LNCaP clone FGC (cell line): ENCODE measurements around the gene CDKL1.
A peak's percentile ranks its signal among the peaks of the same experiment; 100 is the strongest.

Experiments used
- DNase-seq: peaks from one replicate; pipeline ENCODE4 v3.0.0-alpha.2; 2011; ENCODE audit warnings: low read depth
- H3K4me3 ChIP-seq: 2 replicates; pipeline ENCODE4 v1.5.1; 2011; ENCODE audit warnings: mild to moderate bottlenecking, low read depth, low read length, control low read depth
- CTCF ChIP-seq: IDR thresholded peaks from 2 replicates; pipeline ENCODE4 v1.5.1; 2012; ENCODE audit warnings: mild to moderate bottlenecking; ENCODE audit not compliant: control insufficient read depth, insufficient read depth; ENCODE audit errors: extremely low read depth

Gene CDKL1

GRCh38 chr14:50396631-50397389 is at the start of gene CDKL1:
CDKL1 (minus strand) TSS chr14:50396881; CDS start chr14:50395868, 1,013 bp downstream.
- no peak for DNase-seq
- TF ChIP-seq CTCF: no peak
- peak within 1 kb of the TSS; percentile 45 for H3K4me3 ChIP-seq

- no peak for DNase-seq
- H3K4me3 ChIP-seq: no peak overlapping the region
- no peak for TF ChIP-seq CTCF
Observed at GRCh38 chr14:50434528-50434927, 37.8 kb upstream of the CDKL1 start.

DNA sequence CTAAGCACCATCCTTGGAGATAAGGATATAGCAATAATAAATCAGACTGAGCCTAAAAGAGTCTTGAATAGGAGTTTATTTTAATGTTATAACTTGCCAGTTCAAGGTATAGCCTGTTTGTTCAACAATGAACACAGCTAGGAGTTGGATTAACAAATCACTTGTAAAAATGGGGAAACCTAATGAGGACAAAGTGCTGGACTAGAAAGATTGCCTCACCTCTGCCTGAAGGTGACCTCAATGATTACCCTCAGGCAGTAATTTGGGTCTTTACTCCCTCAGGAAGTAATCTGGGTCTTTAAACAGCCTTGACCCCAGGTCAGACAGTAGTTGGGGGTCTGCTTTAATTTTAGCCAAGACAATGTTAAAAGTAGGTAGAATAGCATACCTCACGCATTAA is 35.5 kb upstream of the CDKL1 start:
- no peak for TF ChIP-seq CTCF
- no peak for DNase-seq

DNA sequence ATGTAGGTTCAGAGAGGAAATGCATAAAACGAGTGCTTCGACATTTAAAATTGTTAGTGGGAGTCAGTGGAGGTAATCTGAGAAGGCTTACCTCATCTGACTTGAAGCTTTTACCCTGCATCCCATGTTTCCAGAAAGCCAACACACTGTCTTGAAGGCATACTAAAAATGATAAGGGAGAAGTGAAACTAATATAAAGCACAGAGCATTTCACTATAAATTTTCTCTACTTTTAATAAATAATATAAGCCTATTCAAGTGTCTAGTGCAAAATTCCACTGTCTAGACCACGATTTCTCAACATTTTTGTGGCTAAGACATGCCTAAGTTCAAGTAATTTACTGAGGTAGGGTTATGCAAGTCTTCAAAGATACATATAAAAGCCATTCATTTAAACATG is 29.1 kb upstream of the CDKL1 start:
- TF ChIP-seq CTCF: no peak
- H3K4me3 ChIP-seq: no peak overlapping the region
- DNase-seq: no peak

More for the DNA sequence above, 35.5 kb upstream of the CDKL1 start:
- H3K4me3 ChIP-seq: no peak overlapping the region

DNA sequence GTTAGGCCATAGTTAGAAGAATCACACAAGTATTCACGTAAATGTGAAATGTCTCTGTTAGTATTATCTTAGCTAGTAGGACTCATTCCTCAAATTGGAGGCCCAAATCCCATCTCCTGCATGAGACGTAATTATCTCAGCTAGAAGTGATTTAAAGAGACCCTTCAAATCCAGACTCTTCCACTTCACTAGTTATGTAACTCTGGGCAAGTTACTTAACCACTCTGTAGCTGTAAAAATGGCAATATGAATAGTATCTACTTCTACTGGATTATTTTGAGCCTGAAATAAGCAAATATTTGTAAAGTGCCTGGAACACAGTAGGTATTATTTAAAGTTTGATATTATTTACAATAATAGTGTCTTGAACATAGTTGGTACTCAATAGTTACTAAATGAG is 28.4 kb upstream of the CDKL1 start:
- no peak for TF ChIP-seq CTCF
- no peak for DNase-seq
- H3K4me3 ChIP-seq: no peak overlapping the region

GRCh38 chr14:50423529-50423928 is 26.8 kb upstream of the CDKL1 start:
- TF ChIP-seq CTCF: no peak
- no peak overlapping the region for H3K4me3 ChIP-seq
- DNase-seq: no peak

DNA sequence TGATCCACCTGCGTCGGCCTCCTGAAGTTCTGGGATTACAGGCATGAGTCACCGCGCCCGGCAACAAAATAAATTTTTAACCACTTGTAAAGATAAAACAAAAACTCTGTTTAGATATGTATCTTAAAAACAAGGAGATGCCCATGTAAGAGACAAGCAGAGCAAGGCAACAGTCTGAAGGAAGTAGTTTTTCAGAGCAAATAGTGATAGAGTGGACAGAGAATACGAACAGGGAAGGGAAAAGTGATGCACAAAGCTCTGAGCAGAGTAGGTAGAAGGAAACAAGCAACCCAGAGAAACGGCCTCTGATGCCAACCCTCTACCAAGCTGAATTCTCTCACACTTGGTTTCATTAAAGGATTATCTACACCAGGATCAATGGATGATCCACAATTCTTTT is 24.8 kb upstream of the CDKL1 start:
- H3K4me3 ChIP-seq: no peak overlapping the region
- DNase-seq: no peak
- TF ChIP-seq CTCF: no peak
